SU-DHL-6 (cell line): ENCODE results near the gene ZZZ3.

ENCODE experiments used
- CTCF ChIP-seq: fragments of 200-600 bp; sonication (generic); IDR thresholded peaks from one replicate; pipeline ENCODE4 v1.5.1; 2017; ENCODE audit warnings: antibody characterized with exemption, mild to moderate bottlenecking, low read length, moderate library complexity; ENCODE audit not compliant: insufficient read depth, poor library complexity, severe bottlenecking
- EZH2phosphoT487 ChIP-seq: fragments of 200-600 bp; sonication (generic), shearing (Covaris generic); conservative IDR thresholded peaks from 2 replicates; pipeline ENCODE4 v1.6.1; 2018; ENCODE audit warnings: mild to moderate bottlenecking, antibody characterized with exemption, low read length, moderate library complexity, mixed read lengths

GRCh38 chr1:77678660-77679610, 3.5 kb downstream of the ZZZ3 start:
- TF ChIP-seq EZH2phosphoT487: no peak
- TF ChIP-seq CTCF: no peak
